Body of pancreas (tissue), 4 donors: ENCODE data around the gene SEMA3A. TPM values are rescaled to one million over a fixed set of nuclear protein-coding genes. Genes with fewer than 3 reads are reported as not detected.
"Not testable (repeated sequence)": the region's sequence is repeated elsewhere in the genome, so short reads cannot be mapped to it uniquely, and the experiment has no call there.

ENCODE experiments used
- ATAC-seq: fragments of 150-250 bp; one replicate; pipeline ENCODE4 v1.9.1; 2016
- DNase-seq, 4 donors: peaks; one replicate each; pipeline ENCODE4 v3.0.0-alpha.2; 2019
- H3K27ac ChIP-seq, 4 donors: fragments of 200-600 bp; sonication (generic); 1 replicate in 3 of 4; 2 replicates in 1 of 4; pipeline versions ENCODE4 v1.5.1 to v1.6.1; 2016 to 2019; ENCODE audit warnings: mild to moderate bottlenecking in 1 of 4, mixed read lengths in 1 of 4, moderate library complexity in 1 of 4
- H3K27me3 ChIP-seq, 2 donors: fragments of 200-600 bp; sonication (generic); one replicate each; pipeline ENCODE4 v1.6.0; 2016; ENCODE audit warnings: mild to moderate bottlenecking in 1 of 2
- H3K36me3 ChIP-seq, 2 donors: fragments of 200-600 bp; sonication (generic); replicated peaks in 1 of 2; 2 replicates each; pipeline ENCODE4 v1.5.1; 2016; ENCODE audit warnings: low read depth in 2 of 2; ENCODE audit not compliant: insufficient read depth in 1 of 2
- H3K4me1 ChIP-seq: fragments of 200-600 bp; sonication (generic); one replicate; pipeline ENCODE4 v1.6.0; 2016
- H3K4me3 ChIP-seq, 2 donors: fragments of 200-600 bp; sonication (generic); 1 replicate in 1 of 2; 2 replicates in 1 of 2; pipeline ENCODE4 v1.5.1; 2016 to 2019
- H3K9me3 ChIP-seq, 3 donors: fragments of 200-600 bp; sonication (generic); 1 replicate in 2 of 3; 2 replicates in 1 of 3; pipeline ENCODE4 v1.5.1; 2016
- POLR2A ChIP-seq, 3 donors: fragments of 450-650 bp; IDR thresholded peaks; one replicate each; pipeline ENCODE4 v1.6.1; 2016; ENCODE audit warnings: antibody characterized with exemption in 3 of 3, mild to moderate bottlenecking in 2 of 3
- WGBS, 2 donors: methylation state at CpG; one replicate each; pipeline ENCODE4 v1.1.5; 2017; 5-methylcytosine and 5-hydroxymethylcytosine counted together
- intact Hi-C: fragments of 100-400 bp; cut with DNase I; formaldehyde crosslinking; loops from one replicate; pipeline ENCODE4 v1.15.1; 2023
- total RNA-seq, 2 donors: library from RNA; depleted of rRNA; stranded (reverse); fragments of >200 nt; gene quantifications; one replicate each; pipeline ENCODE4 v1.1.0, GENCODE V29; 2016
- TF ChIP-seq, protein P1 (sequence below), 7 experiments: fragments of 450-650 bp in 4 of 7; fragments of 200-600 bp in 3 of 7; sonication (generic) in 3 of 7; IDR thresholded peaks; one replicate each; pipeline ENCODE4 v1.5.1; 2016 to 2019; ENCODE audit warnings: antibody characterized with exemption in 7 of 7

Gene SEMA3A
- total RNA-seq, 2 donors from 2014 or later: 0.33 to 2.6 TPM

DNA sequence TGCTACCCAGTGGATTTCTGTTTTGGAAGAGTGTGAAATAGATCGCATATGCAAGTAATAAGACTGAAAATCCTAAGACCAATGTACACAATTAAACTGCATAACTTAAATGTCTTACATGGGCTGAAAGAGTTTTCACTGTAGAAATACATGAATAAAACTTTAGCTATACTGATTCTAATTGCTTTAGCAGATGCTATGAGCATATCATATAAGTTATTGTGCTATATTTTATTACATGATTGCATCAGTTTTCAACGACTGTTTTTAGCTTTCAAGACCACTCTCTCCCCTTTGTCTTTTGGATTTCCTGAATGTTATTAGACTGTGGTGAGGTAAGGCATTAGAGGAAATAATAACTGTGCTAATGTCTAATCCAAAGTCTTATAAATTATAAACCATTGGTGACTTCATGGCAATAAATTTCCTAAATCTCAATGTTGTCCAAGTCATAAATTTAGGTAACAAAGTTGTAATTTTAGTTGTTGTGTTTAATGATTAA, 124.5 kb downstream of the SEMA3A start:
- Histone ChIP-seq H3K9me3 (no peaks in the 10 kb centered on the region), H3K27ac (no peak overlapping the region), H3K36me3 (no peaks in the 10 kb centered on the region), H3K4me3 (no peak overlapping the region), H3K27me3 (no peaks in the 10 kb centered on the region), H3K4me1 (no peaks in the 10 kb centered on the region)
- intact Hi-C loops: no loop called here
- DNase-seq (no peak), ATAC-seq (no peak)
- 60 to 61% methylated on average over 2 of the region's 2 CpGs for WGBS, 2 donors
- no peak for TF ChIP-seq POLR2A (IDR thresholded peaks at IDR 0.05)
- TF ChIP-seq, protein P1, sequence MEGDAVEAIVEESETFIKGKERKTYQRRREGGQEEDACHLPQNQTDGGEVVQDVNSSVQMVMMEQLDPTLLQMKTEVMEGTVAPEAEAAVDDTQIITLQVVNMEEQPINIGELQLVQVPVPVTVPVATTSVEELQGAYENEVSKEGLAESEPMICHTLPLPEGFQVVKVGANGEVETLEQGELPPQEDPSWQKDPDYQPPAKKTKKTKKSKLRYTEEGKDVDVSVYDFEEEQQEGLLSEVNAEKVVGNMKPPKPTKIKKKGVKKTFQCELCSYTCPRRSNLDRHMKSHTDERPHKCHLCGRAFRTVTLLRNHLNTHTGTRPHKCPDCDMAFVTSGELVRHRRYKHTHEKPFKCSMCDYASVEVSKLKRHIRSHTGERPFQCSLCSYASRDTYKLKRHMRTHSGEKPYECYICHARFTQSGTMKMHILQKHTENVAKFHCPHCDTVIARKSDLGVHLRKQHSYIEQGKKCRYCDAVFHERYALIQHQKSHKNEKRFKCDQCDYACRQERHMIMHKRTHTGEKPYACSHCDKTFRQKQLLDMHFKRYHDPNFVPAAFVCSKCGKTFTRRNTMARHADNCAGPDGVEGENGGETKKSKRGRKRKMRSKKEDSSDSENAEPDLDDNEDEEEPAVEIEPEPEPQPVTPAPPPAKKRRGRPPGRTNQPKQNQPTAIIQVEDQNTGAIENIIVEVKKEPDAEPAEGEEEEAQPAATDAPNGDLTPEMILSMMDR (IDR thresholded peaks at IDR 0.05): no peak

DNA sequence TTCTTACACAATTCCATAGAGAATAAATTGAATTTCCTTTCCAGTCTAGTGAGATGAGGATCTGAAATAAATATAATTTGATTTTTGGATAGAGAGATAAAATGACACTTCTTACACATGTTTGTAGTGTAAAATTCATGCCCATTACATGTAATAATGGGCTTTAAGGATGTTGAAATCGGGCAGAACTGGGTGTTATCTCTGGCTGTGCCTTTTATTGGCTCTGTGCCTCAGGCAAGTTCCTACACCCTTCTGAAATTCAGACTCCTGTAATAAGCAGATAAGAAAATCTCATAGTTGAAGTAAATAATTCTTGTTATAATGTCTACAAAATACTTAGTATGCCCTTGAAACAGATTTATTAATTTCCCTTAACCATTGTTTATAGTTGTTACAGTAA, 125.6 kb downstream of the SEMA3A start:
- no peak for TF ChIP-seq POLR2A (IDR thresholded peaks at IDR 0.05)
- TF ChIP-seq, protein P1 (IDR thresholded peaks at IDR 0.05): no peak
- Histone ChIP-seq H3K9me3 (no peaks in the 10 kb centered on the region), H3K27me3 (no peaks in the 10 kb centered on the region), H3K4me1 (no peaks in the 10 kb centered on the region), H3K27ac (no peak overlapping the region), H3K4me3 (no peak overlapping the region), H3K36me3 (no peaks in the 10 kb centered on the region)
- ATAC-seq (no peak), DNase-seq (no peak)
- 9 to 16% methylated on average over 1 of the region's 1 CpG for whole genome bisulfite sequencing, 2 donors
- intact Hi-C loops: no loop called here

GRCh38 chr7:84062489-84062901, 132.1 kb downstream of the SEMA3A start:
- intact Hi-C loops, H3K27me3 ChIP-seq, DNase-seq, H3K27ac ChIP-seq, H3K4me3 ChIP-seq, H3K36me3 ChIP-seq, ATAC-seq, H3K4me1 ChIP-seq, H3K9me3 ChIP-seq: not testable (repeated sequence)
- WGBS, 2 donors: 90 to 96% methylated on average over 28 of the region's 28 CpGs

DNA sequence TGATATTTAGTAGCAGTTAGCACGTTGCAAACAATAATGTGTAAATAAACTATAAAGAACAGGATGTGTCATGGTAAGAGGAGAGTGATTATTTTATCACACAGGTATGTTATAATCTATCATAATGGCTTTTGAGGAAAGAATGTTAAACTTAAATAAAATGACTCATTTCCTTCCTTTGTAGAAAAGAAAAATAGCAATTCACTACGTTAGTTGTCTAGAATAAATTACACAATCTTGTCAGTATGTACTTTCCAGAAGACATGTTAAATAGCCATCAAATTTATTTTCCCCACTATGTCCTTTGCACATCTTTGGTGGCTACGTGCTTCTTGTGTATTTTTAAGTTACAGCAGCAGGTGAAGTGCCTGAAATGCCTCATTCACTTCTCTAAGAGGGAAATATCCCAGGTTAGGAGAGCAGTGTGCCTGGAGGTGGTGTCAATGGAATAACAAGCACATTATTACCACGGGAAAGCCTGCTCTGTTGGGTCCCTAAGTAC, 133.8 kb downstream of the SEMA3A start:
- no peak for TF ChIP-seq POLR2A (IDR thresholded peaks at IDR 0.05)
- TF ChIP-seq, protein P1 (IDR thresholded peaks at IDR 0.05): no peak
- Histone ChIP-seq H3K27me3 (no peaks in the 10 kb centered on the region), H3K4me1 (no peaks in the 10 kb centered on the region), H3K4me3 (no peak overlapping the region), H3K27ac (no peak overlapping the region), H3K9me3 (no peaks in the 10 kb centered on the region), H3K36me3 (no peaks in the 10 kb centered on the region)
- ATAC-seq (no peak), DNase-seq (no peak)
- 25 to 39% methylated on average over 4 of the region's 4 CpGs for WGBS, 2 donors
- intact Hi-C loops: no loop called here

GRCh38 chr7:84060000-84060399, 134.6 kb downstream of the SEMA3A start:
- no peak for DNase-seq
- TF ChIP-seq POLR2A (IDR thresholded peaks at IDR 0.05): no peak
- TF ChIP-seq, protein P1 (IDR thresholded peaks at IDR 0.05): no peak
- Histone ChIP-seq H3K4me1 (no peaks in the 10 kb centered on the region), H3K27me3 (no peaks in the 10 kb centered on the region), H3K27ac (no peak overlapping the region), H3K4me3 (no peak overlapping the region), H3K9me3 (no peaks in the 10 kb centered on the region), H3K36me3 (no peaks in the 10 kb centered on the region)
- no peak for ATAC-seq
- intact Hi-C loops: no loop called here
- 79 to 82% methylated on average over 1 of the region's 1 CpG for WGBS, 2 donors
